H54 (cell line): ENCODE data around the gene ZSCAN10.

Experiments
- DNase-seq: peaks from one replicate; pipeline ENCODE4 v3.0.0; 2011; ENCODE audit warnings: low spot score, mixed read lengths; ENCODE audit not compliant: insufficient read length
- FAIRE-seq: peaks from 3 replicates; lab custom pipeline; 2011; peaks lifted over from hg19 to GRCh38; lab: Jason Lieb, UNC
- POLR2A ChIP-seq: IDR thresholded peaks from 2 replicates; pipeline ENCODE4 v1.6.1; 2011; ENCODE audit warnings: low read depth, mild to moderate bottlenecking, low read length

The ZSCAN10 gene

GRCh38 chr16:3051009-3051408, 48.1 kb downstream of the ZSCAN10 start:
- TF ChIP-seq POLR2A, result no peak
- FAIRE-seq, result no peak
- no peak for DNase-seq

GRCh38 chr16:3050487-3050886, 48.6 kb downstream of the ZSCAN10 start:
- DNase-seq, result no peak
- no peak for FAIRE-seq
- no peak for TF ChIP-seq POLR2A

- no peak for TF ChIP-seq POLR2A
- FAIRE-seq (no peak), DNase-seq (no peak)
These were observed 49.1 kb downstream of the ZSCAN10 start for GRCh38 chr16:3049921-3050481.

- DNase-seq (no peak), FAIRE-seq (no peak)
- TF ChIP-seq POLR2A, result 0 out of 2 replicates have a peak, but pooled peaks have one; percentile 11
These were observed 51.7 kb downstream of the ZSCAN10 start for GRCh38 chr16:3047387-3047720.

GRCh38 chr16:3046641-3047386, 52.3 kb downstream of the ZSCAN10 start:
- DNase-seq (no peak), FAIRE-seq (no peak)
- TF ChIP-seq POLR2A, result no peak

- DNase-seq (no peak), FAIRE-seq (no peak)
- no peak for TF ChIP-seq POLR2A
These were observed 53.1 kb downstream of the ZSCAN10 start, which contains the start of gene MMP25 for GRCh38 chr16:3045758-3046640. Gene MMP25 (plus strand): TSS chr16:3046561. CDS start chr16:3046918, 357 bp downstream.

- FAIRE-seq (no peak), DNase-seq (no peak)
- no peak for TF ChIP-seq POLR2A
These were observed 54.4 kb downstream of the ZSCAN10 start for GRCh38 chr16:3044708-3045107.

GRCh38 chr16:3042376-3042775, 56.7 kb downstream of the ZSCAN10 start:
- no peak for TF ChIP-seq POLR2A
- FAIRE-seq (no peak), DNase-seq (no peak)

GRCh38 chr16:3038896-3039295, 60.2 kb downstream of the ZSCAN10 start:
- no peak for TF ChIP-seq POLR2A
- FAIRE-seq (no peak), DNase-seq (no peak)
